CD4-positive, alpha-beta memory T cell (primary cell): ENCODE measurements around the gene ACTL7A. TPM values are rescaled to one million over a fixed set of nuclear protein-coding genes. Genes with fewer than 3 reads are reported as not detected.
"Not testable (repeated sequence)": the region's sequence is repeated elsewhere in the genome, so short reads cannot be mapped to it uniquely, and the experiment has no call there.

ENCODE experiments used
- CTCF ChIA-PET: fragments of 350-600 bp; sonication (Branson Sonifier 250); formaldehyde crosslinking; loops from one replicate; lab custom pipeline; 2021; ENCODE audit warnings: inconsistent platforms; ENCODE audit not compliant: partially characterized antibody; lab: Charles Lee
- POLR2A ChIA-PET: fragments of 350-600 bp; sonication (Branson Sonifier 250); formaldehyde crosslinking; loops from one replicate; lab custom pipeline; 2021; ENCODE audit not compliant: partially characterized antibody; lab: Charles Lee
- DNase-seq, 5 donors: peaks; one replicate each; pipeline versions ENCODE4 v3.0.0 to v3.0.0-alpha.2; 2020 to 2022; ENCODE audit warnings: mixed read lengths in 1 of 5
- H3K27ac ChIP-seq: one replicate; pipeline ENCODE4 v1.7.0; 2013; ENCODE audit warnings: low read depth, low read length
- H3K27me3 ChIP-seq: 2 replicates; pipeline ENCODE4 v1.7.0; 2013; ENCODE audit warnings: mild to moderate bottlenecking, low read length, moderate library complexity; ENCODE audit not compliant: insufficient read depth
- H3K36me3 ChIP-seq: 2 replicates; pipeline ENCODE4 v1.7.0; 2013; ENCODE audit warnings: mild to moderate bottlenecking, low read length, moderate library complexity; ENCODE audit not compliant: insufficient read depth
- H3K4me1 ChIP-seq: 2 replicates; pipeline ENCODE4 v1.7.0; 2013; ENCODE audit warnings: mild to moderate bottlenecking, low read length, moderate library complexity; ENCODE audit not compliant: insufficient read depth
- H3K4me3 ChIP-seq, 2 donors: one replicate each; pipeline ENCODE4 v1.7.0; 2013; ENCODE audit warnings: low read length in 2 of 2, mild to moderate bottlenecking in 1 of 2
- H3K9me3 ChIP-seq, 2 donors: one replicate each; pipeline ENCODE4 v1.7.0; 2013; ENCODE audit warnings: low read length in 2 of 2, control low read depth in 1 of 2; ENCODE audit not compliant: control insufficient read depth in 1 of 2
- H3K27ac Mint-ChIP-seq, 7 donors: one replicate each; pipeline ENCODE4 v1.8.0; 2020 to 2021; ENCODE audit warnings: mixed read lengths in 7 of 7, mild to moderate bottlenecking in 6 of 7, inconsistent platforms in 3 of 7, moderate library complexity in 3 of 7
- H3K27me3 Mint-ChIP-seq, 2 donors: one replicate each; pipeline ENCODE4 v1.8.0; 2020 to 2021; ENCODE audit warnings: mixed read lengths in 2 of 2
- H3K36me3 Mint-ChIP-seq, 2 donors: one replicate each; pipeline ENCODE4 v1.8.0; 2020 to 2021; ENCODE audit warnings: mixed read lengths in 2 of 2, inconsistent platforms in 1 of 2, mild to moderate bottlenecking in 1 of 2
- H3K4me1 Mint-ChIP-seq, 4 donors: one replicate each; pipeline ENCODE4 v1.8.0; 2020 to 2021; ENCODE audit warnings: mixed read lengths in 4 of 4, mild to moderate bottlenecking in 1 of 4
- H3K4me3 Mint-ChIP-seq, 8 donors: one replicate each; pipeline ENCODE4 v1.8.0; 2020 to 2021; ENCODE audit warnings: mixed read lengths in 8 of 8, mild to moderate bottlenecking in 7 of 8, moderate library complexity in 6 of 8, inconsistent platforms in 3 of 8
- H3K9me3 Mint-ChIP-seq, 8 donors: one replicate each; pipeline ENCODE4 v1.8.0; 2020 to 2021; ENCODE audit warnings: mixed read lengths in 8 of 8, mild to moderate bottlenecking in 5 of 8, inconsistent platforms in 3 of 8, moderate library complexity in 1 of 8
- intact Hi-C: fragments of 100-400 bp; cut with micrococcal nuclease; formaldehyde crosslinking; loops from one replicate; pipeline ENCODE4 v1.15.1; 2023
- polyA plus RNA-seq, 2 donors: library from polyadenylated mRNA; unstranded; fragments of 300-500 nt; fragmentation: Illumina TruSeq; gene quantifications; one replicate each; pipeline ENCODE4 v1.2.3, GENCODE V29; 2021
- total RNA-seq, 2 experiments: library from RNA; stranded (reverse); gene quantifications; one replicate each; pipeline ENCODE4 v1.2.3, GENCODE V29; 2021

ACTL7A gene
- total and polyA plus RNA-seq, 4 experiments from 2014 or later: not detected

DNA sequence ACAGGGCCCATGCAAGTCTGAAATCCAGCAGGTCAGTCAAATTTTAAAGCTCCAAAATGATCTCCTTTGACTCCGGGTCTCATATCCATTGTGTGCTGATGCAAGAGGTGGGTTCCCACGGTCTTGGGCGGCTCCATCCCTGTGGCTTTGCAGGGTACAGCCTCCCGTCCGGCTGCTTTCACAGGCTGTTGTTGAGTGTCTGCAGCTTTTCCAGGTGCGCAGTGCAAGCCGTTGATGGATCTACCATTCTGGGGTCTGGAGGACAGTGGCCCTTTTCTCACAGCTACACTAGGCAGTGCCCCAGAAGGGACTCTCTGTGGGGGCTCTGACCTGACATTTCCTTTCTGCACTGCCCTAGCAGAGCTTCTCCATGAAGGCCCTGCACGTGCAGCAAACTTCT lies 13.8 kb upstream of the ACTL7A start:
- CTCF ChIA-PET, H3K27ac ChIP-seq, H3K27ac Mint-ChIP-seq, H3K36me3 ChIP-seq, H3K9me3 Mint-ChIP-seq, POLR2A ChIA-PET, DNase-seq, H3K27me3 ChIP-seq, H3K9me3 ChIP-seq, H3K4me1 ChIP-seq, H3K4me1 Mint-ChIP-seq, intact Hi-C loops, H3K27me3 Mint-ChIP-seq, H3K4me3 ChIP-seq, H3K36me3 Mint-ChIP-seq, H3K4me3 Mint-ChIP-seq: not testable (repeated sequence)

DNA sequence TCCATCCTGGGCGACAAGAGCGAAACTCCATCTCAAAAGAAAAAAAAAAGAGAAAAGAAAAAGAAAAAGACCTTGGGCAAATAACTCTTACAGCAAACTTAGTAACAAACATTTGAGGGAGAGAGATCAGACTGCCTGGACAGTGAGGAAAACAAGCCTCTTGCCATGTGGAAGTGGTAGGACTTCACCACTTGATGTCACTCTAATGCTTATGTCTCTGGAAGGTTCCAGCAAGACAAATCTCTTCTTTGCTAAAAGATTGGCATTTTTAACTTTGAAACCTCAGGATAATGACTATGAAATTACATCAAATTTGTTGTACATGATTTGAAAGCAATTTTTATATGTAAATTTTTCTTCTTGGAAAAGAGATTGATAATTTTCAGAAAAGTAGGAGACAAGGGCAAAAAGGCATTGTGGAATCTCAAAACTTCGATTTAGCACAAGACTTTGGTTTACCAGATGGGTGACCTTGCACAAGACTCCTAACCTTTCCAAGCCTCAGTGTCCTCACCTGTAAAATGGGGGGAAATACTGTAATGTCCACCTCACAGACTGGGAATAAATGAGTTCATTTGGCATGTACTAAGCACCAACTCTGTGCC lies 11.7 kb upstream of the ACTL7A start:
- no peaks in the 10 kb centered on the region for H3K36me3 ChIP-seq
- no peaks in the 10 kb centered on the region for H3K9me3 ChIP-seq
- H3K27me3 ChIP-seq: no peaks in the 10 kb centered on the region
- ChIA-PET POLR2A (no interaction called here), CTCF (no interaction called here)
- Mint-ChIP-seq H3K27me3 (peaks cover 0 to 2% of the 10 kb centered on the region in 2 donors), H3K27ac (no peak overlapping the region), H3K4me1 (no peaks in the 10 kb centered on the region), H3K9me3 (no peaks in the 10 kb centered on the region), H3K4me3 (no peak overlapping the region), H3K36me3 (no peaks in the 10 kb centered on the region)
- H3K4me1 ChIP-seq: no peaks in the 10 kb centered on the region
- no peak overlapping the region for H3K4me3 ChIP-seq
- intact Hi-C loops: no loop called here
- H3K27ac ChIP-seq: no peak overlapping the region
- no peak for DNase-seq

DNA sequence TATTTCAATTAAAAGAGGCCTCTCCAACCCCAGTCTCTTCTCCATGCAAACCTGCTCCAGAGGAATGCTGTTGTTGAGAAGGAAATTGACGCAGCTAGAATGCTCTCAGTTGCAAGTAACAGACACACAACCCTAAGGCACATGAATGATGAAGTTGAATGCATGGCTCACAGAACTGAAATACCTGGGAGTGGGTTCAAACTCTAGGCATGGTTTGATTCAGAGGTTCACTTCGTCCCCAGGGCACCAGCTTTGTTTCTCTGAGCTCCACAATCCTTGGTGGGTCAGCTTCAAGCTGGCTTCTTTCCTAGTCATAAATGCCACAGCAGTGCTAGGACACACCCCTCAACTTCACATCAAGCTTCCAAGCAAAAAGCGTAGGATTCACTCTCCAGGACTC lies 10.9 kb upstream of the ACTL7A start:
- no peak for DNase-seq
- no peak overlapping the region for H3K4me3 Mint-ChIP-seq
- peaks cover 0 to 2% of the 10 kb centered on the region in 2 donors for H3K27me3 Mint-ChIP-seq
- H3K27ac Mint-ChIP-seq: no peak overlapping the region
- no peaks in the 10 kb centered on the region for H3K36me3 ChIP-seq
- CTCF ChIA-PET: interaction anchor here (1.2 to 1.5 kb wide), 2 partner anchors 23 to 103 kb away, joined by 3 to 6 read pairs; no protein-coding TSS in a partner anchor
- intact Hi-C loops: no loop called here
- H3K9me3 ChIP-seq: no peaks in the 10 kb centered on the region
- H3K4me3 ChIP-seq: no peak overlapping the region
- H3K4me1 ChIP-seq: no peaks in the 10 kb centered on the region
- no peaks in the 10 kb centered on the region for H3K36me3 Mint-ChIP-seq
- no peak overlapping the region for H3K27ac ChIP-seq
- H3K4me1 Mint-ChIP-seq: no peaks in the 10 kb centered on the region
- H3K27me3 ChIP-seq: no peaks in the 10 kb centered on the region
- H3K9me3 Mint-ChIP-seq: peaks cover 0 to 2% (median 0%) of the 10 kb centered on the region in 8 donors
- POLR2A ChIA-PET: no interaction called here

DNA sequence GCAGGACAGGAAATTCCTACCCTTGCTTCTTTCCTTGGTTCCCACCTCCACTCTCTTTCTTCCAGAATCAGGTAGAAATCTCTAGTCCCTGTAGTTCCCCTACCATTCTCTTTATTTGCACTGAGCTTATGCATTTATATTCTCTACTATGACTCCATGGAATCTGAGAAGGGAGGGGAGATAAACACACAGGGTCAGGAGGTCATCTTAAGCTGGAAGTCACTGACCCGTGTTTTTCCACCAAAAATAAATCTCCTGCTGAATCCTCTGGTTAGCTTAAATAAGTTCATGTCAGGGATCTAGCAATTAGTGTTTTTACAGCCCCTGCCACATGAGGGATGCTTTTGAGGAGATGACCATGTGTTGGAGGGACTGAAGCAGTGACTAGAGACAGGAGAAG lies 10.0 kb upstream of the ACTL7A start:
- Histone ChIP-seq H3K4me3 (no peak overlapping the region), H3K4me1 (no peaks in the 10 kb centered on the region), H3K36me3 (no peaks in the 10 kb centered on the region), H3K27me3 (no peaks in the 10 kb centered on the region), H3K27ac (no peak overlapping the region), H3K9me3 (no peaks in the 10 kb centered on the region)
- H3K36me3 Mint-ChIP-seq: no peaks in the 10 kb centered on the region
- POLR2A ChIA-PET: no interaction called here
- intact Hi-C loops: no loop called here
- H3K9me3 Mint-ChIP-seq: peaks cover 0 to 2% (median 0%) of the 10 kb centered on the region in 8 donors
- H3K27me3 Mint-ChIP-seq: peaks cover 1 to 2% of the 10 kb centered on the region in 2 donors
- no peak for DNase-seq
- H3K4me1 Mint-ChIP-seq: no peaks in the 10 kb centered on the region
- H3K27ac Mint-ChIP-seq: no peak overlapping the region
- CTCF ChIA-PET: interaction anchor here (1.2 to 1.5 kb wide), 2 partner anchors 22 to 102 kb away, joined by 3 to 6 read pairs; no protein-coding TSS in a partner anchor
- no peak overlapping the region for H3K4me3 Mint-ChIP-seq

DNA sequence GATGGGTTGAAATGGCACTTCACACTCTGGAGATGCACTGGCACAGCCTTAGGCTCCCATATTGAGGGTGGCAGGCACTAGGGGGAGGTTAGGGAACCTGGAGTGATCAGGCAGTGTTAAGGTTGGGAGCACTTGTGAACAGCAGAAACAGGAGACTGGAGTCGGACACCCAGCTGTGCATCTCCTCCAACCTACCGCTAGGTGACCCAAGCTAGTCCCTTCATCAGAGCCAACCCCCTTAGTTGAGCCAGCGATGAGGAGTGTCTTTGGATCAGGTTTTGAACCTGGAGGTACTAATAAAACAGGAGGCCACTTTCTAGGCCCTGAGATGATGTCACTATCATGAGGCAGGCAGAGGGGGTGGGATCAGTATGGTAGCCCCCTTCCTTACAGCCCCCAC lies 8.0 kb upstream of the ACTL7A start:
- no peak overlapping the region for H3K27ac ChIP-seq
- CTCF ChIA-PET: no interaction called here
- H3K27ac Mint-ChIP-seq: no peak overlapping the region
- POLR2A ChIA-PET: no interaction called here
- no peaks in the 10 kb centered on the region for H3K27me3 ChIP-seq
- H3K9me3 Mint-ChIP-seq: peaks cover 0 to 2% (median 0%) of the 10 kb centered on the region in 8 donors
- no peaks in the 10 kb centered on the region for H3K4me1 Mint-ChIP-seq
- intact Hi-C loops: no loop called here
- DNase-seq: no peak
- H3K27me3 Mint-ChIP-seq: peaks cover 0 to 1% of the 10 kb centered on the region in 2 donors
- H3K4me3 Mint-ChIP-seq: no peak overlapping the region
- no peak overlapping the region for H3K4me3 ChIP-seq
- no peaks in the 10 kb centered on the region for H3K36me3 Mint-ChIP-seq
- no peaks in the 10 kb centered on the region for H3K9me3 ChIP-seq
- no peaks in the 10 kb centered on the region for H3K4me1 ChIP-seq
- H3K36me3 ChIP-seq: no peaks in the 10 kb centered on the region

DNA sequence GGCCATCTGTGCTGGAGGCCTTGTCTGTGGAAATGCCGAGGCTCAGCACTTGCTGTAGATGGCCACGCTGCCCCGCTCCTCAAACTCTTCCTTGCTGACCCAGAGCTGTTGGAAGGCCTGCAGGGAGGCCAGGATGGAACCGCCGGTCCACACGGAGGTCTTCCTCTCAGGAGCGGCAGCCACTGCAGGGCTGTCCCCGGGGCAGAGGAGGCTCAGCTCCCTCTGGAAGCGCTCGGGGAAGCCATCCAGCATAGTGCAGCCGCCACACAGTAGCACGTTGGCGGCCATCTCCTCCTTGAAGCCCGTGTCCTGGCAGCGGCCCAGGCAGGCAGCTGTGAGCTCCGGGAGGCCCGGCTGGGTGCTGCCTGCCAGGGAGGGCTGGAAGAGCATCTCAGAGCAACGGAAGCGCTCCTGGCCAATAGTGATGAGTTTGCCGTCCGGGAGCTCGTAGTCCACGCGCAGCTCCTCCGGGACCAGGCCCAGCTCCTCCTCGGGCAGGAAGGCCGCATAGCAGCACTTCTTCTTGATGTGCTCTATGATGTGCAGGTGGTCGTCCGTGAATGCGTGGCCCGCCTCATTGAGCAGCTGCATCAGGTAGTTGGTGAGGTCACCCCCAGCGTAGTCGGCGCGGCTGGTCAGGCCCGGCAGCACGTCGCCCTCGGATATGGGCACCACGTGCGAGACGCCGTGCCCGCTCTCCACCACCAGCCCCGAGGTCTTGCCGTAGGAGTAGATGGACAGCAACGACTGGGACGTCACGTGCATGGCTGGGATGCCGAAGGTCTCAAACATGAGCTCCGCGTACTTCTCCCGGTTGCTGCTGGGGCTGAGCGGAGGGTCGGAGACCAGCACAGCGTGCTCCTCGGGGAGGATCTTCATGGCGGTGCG lies 7.2 kb upstream of the ACTL7A start:
- intact Hi-C loops: no loop called here
- POLR2A ChIA-PET: no interaction called here
- H3K9me3 Mint-ChIP-seq: peaks cover 0 to 2% (median 0%) of the 10 kb centered on the region in 8 donors
- H3K36me3 ChIP-seq: no peaks in the 10 kb centered on the region
- no peak overlapping the region for H3K27ac ChIP-seq
- H3K27me3 Mint-ChIP-seq: peaks cover 0 to 1% of the 10 kb centered on the region in 2 donors
- no peaks in the 10 kb centered on the region for H3K27me3 ChIP-seq
- CTCF ChIA-PET: no interaction called here
- H3K4me1 Mint-ChIP-seq: no peaks in the 10 kb centered on the region
- DNase-seq: no peak
- no peaks in the 10 kb centered on the region for H3K9me3 ChIP-seq
- H3K27ac Mint-ChIP-seq: no peak overlapping the region
- no peak overlapping the region for H3K4me3 ChIP-seq
- no peaks in the 10 kb centered on the region for H3K36me3 Mint-ChIP-seq
- H3K4me1 ChIP-seq: no peaks in the 10 kb centered on the region
- H3K4me3 Mint-ChIP-seq: no peak overlapping the region

DNA sequence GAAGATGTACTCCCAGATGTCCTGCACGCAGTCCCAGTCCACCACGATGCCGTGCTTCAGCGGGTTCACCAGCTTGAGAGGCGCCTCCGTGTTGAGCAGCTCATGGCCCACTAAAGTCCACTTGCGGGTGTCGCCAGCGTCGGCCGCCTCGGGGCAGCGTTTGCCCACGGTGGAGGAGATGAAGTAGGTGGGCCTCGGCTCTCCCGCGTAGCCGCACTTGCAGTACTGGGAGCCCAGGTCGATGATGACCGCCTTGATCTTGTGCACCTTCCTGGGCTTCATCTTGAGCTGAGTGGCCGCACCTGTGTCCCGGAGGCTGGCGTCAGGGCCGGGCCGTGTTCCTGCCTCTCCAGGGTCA lies 6.6 kb upstream of the ACTL7A start:
- Mint-ChIP-seq H3K4me3 (no peak overlapping the region), H3K4me1 (no peaks in the 10 kb centered on the region), H3K9me3 (peaks cover 0 to 2% (median 0%) of the 10 kb centered on the region in 8 donors), H3K27ac (no peak overlapping the region), H3K36me3 (no peaks in the 10 kb centered on the region), H3K27me3 (peaks cover 0 to 1% of the 10 kb centered on the region in 2 donors)
- Histone ChIP-seq H3K9me3 (no peaks in the 10 kb centered on the region), H3K4me1 (no peaks in the 10 kb centered on the region), H3K27me3 (no peaks in the 10 kb centered on the region), H3K36me3 (no peaks in the 10 kb centered on the region), H3K27ac (no peak overlapping the region), H3K4me3 (no peak overlapping the region)
- POLR2A ChIA-PET: no interaction called here
- no peak for DNase-seq
- intact Hi-C loops: no loop called here
- CTCF ChIA-PET: no interaction called here
